Neuronal stem cell (in vitro differentiated cells): ENCODE results near the gene SLC39A11.

Experiments
- DNase-seq: peaks from one replicate; pipeline ENCODE4 v3.0.0-alpha.2; 2013; ENCODE audit warnings: low spot score
- H2AFZ ChIP-seq: one replicate; pipeline ENCODE4 v1.6.1; 2013; ENCODE audit warnings: mild to moderate bottlenecking, low read length, inconsistent platforms
- H2AK5ac ChIP-seq: 2 replicates; pipeline ENCODE4 v1.6.1; 2013; ENCODE audit warnings: low read depth, mild to moderate bottlenecking, inconsistent platforms, low read length, moderate library complexity, mixed read lengths
- H2BK120ac ChIP-seq: 2 replicates; pipeline ENCODE4 v1.6.1; 2013; ENCODE audit warnings: low read depth, mild to moderate bottlenecking, inconsistent platforms, low read length, moderate library complexity, mixed read lengths
- H2BK12ac ChIP-seq: one replicate; pipeline ENCODE4 v1.6.1; 2013; ENCODE audit warnings: low read length, inconsistent platforms
- H2BK15ac ChIP-seq: 2 replicates; pipeline ENCODE4 v1.6.1; 2013; ENCODE audit warnings: mild to moderate bottlenecking, low read length, inconsistent platforms, mixed read lengths
- H2BK5ac ChIP-seq: one replicate; pipeline ENCODE4 v1.6.1; 2013; ENCODE audit warnings: inconsistent platforms, mild to moderate bottlenecking, low read length, moderate library complexity
- H3K14ac ChIP-seq: one replicate; pipeline ENCODE4 v1.6.1; 2013; ENCODE audit warnings: low read length, inconsistent platforms
- H3K18ac ChIP-seq: 2 replicates; pipeline ENCODE4 v1.6.1; 2013; ENCODE audit warnings: low read length, inconsistent platforms
- H3K23ac ChIP-seq: 2 replicates; pipeline ENCODE4 v1.6.1; 2013; ENCODE audit warnings: low read depth, mild to moderate bottlenecking, mixed read lengths, low read length, inconsistent platforms; ENCODE audit not compliant: poor library complexity
- H3K27ac ChIP-seq: replicated peaks from 3 replicates; pipeline ENCODE4 v1.5.1; 2013; ENCODE audit warnings: low read length, inconsistent platforms
- H3K27me3 ChIP-seq, 3 experiments: 2 replicates each; pipeline ENCODE4 v1.6.1; 2013; ENCODE audit warnings: low read length in 3 of 3, mild to moderate bottlenecking in 2 of 3, inconsistent platforms in 1 of 3, low read depth in 1 of 3, mixed read lengths in 1 of 3, moderate library complexity in 1 of 3; ENCODE audit not compliant: control insufficient read depth in 3 of 3, insufficient read depth in 3 of 3
- H3K36me3 ChIP-seq, 2 donors: replicated peaks in 1 of 2; 2 replicates each; pipeline ENCODE4 v1.6.1; 2013; ENCODE audit warnings: low read length in 2 of 2; ENCODE audit not compliant: control insufficient read depth in 2 of 2, insufficient read depth in 2 of 2
- H3K4ac ChIP-seq: 2 replicates; pipeline ENCODE4 v1.6.1; 2013; ENCODE audit warnings: inconsistent platforms, mild to moderate bottlenecking, low read length, moderate library complexity
- H3K4me1 ChIP-seq, 2 donors: 1 replicate in 1 of 2; 2 replicates in 1 of 2; pipeline ENCODE4 v1.6.1; 2013; ENCODE audit warnings: low read length in 2 of 2, low read depth in 1 of 2; ENCODE audit not compliant: control insufficient read depth in 2 of 2, insufficient read depth in 1 of 2
- H3K4me2 ChIP-seq: one replicate; pipeline ENCODE4 v1.6.1; 2013; ENCODE audit warnings: mild to moderate bottlenecking, low read length, inconsistent platforms; ENCODE audit not compliant: insufficient read depth, poor library complexity, severe bottlenecking
- H3K4me3 ChIP-seq, 2 donors: 2 replicates each; pipeline ENCODE4 v1.5.1; 2013; ENCODE audit warnings: low read length in 2 of 2, mild to moderate bottlenecking in 2 of 2, inconsistent platforms in 1 of 2, moderate library complexity in 1 of 2
- H3K79me1 ChIP-seq: one replicate; pipeline ENCODE4 v1.6.1; 2013; ENCODE audit warnings: low read depth, mild to moderate bottlenecking, inconsistent platforms, low read length, moderate library complexity
- H3K9ac ChIP-seq: one replicate; pipeline ENCODE4 v1.6.1; 2013; ENCODE audit warnings: mild to moderate bottlenecking, low read depth, low read length, inconsistent platforms; ENCODE audit not compliant: poor library complexity
- H3K9me3 ChIP-seq, 2 donors: replicated peaks in 1 of 2; 2 replicates each; pipeline versions ENCODE3 to v1.6.1; 2013; ENCODE audit warnings: low read length in 2 of 2, mild to moderate bottlenecking in 2 of 2, inconsistent platforms in 1 of 2, low read depth in 1 of 2, mixed read lengths in 1 of 2, moderate library complexity in 1 of 2; ENCODE audit not compliant: control insufficient read depth in 2 of 2, insufficient read depth in 1 of 2
- H4K8ac ChIP-seq: one replicate; pipeline ENCODE4 v1.6.1; 2013; ENCODE audit warnings: low read depth, mild to moderate bottlenecking, inconsistent platforms, low read length, moderate library complexity
- H4K91ac ChIP-seq: one replicate; pipeline ENCODE4 v1.6.1; 2013; ENCODE audit warnings: low read length, low read depth, mild to moderate bottlenecking, inconsistent platforms; ENCODE audit not compliant: poor library complexity
- WGBS, 2 donors: extraction: QIAGEN DNeasy Blood & Tissue Kit; methylation state at CpG; one replicate each; pipeline ENCODE4 v1.1.7; 2013; ENCODE audit warnings: missing lambda C conversion rate in 2 of 2, mixed read lengths in 1 of 2; ENCODE audit not compliant: insufficient read length in 2 of 2, insufficient replicate concordance in 1 of 2; ENCODE audit errors: extremely low coverage in 2 of 2; 5-methylcytosine and 5-hydroxymethylcytosine counted together

Gene SLC39A11

DNA sequence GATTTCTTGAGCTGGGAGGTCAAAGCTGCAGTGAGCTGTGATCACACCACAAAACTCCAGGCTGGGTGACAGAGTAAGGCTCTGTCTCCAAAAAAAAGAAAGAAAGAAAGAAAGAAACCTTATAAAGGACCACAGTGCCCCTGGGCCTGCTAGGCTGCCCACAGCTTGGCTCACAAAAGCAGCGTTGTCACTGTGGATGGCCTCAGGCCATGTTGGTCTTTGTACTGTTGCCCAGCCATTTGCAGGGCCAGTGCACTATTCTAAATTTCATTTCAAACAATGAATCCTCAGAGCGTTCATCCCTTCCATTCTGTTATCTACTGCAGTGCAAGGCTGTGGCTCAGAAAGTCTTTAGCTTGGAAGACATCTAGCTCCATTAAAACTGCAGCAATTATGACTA is 208.4 kb downstream of the SLC39A11 start:
- no peak overlapping the region for H2BK120ac ChIP-seq
- H3K4me2 ChIP-seq, result no peak overlapping the region
- no peak overlapping the region for H4K8ac ChIP-seq
- no peak overlapping the region for H4K91ac ChIP-seq
- no peak overlapping the region for H3K9ac ChIP-seq
- H2BK5ac ChIP-seq, result no peak overlapping the region
- H3K4me1 ChIP-seq, result no peaks in the 10 kb centered on the region
- H3K27ac ChIP-seq, result no peak overlapping the region
- H3K9me3 ChIP-seq, result peaks cover 4 to 5% of the 10 kb centered on the region in 2 donors
- no peak overlapping the region for H2AK5ac ChIP-seq
- DNase-seq, result no peak
- H2BK15ac ChIP-seq, result no peak overlapping the region
- H2BK12ac ChIP-seq, result no peak overlapping the region
- H3K4me3 ChIP-seq, result no peak overlapping the region
- no peak overlapping the region for H3K14ac ChIP-seq
- no peak overlapping the region for H3K4ac ChIP-seq
- no peaks in the 10 kb centered on the region for H3K27me3 ChIP-seq
- no CpG with 5 or more reads among the region's 2 CpGs for WGBS, 2 donors
- no peak overlapping the region for H3K23ac ChIP-seq
- peak overlapping the region; percentile 68 for H3K18ac ChIP-seq
- no peaks in the 10 kb centered on the region for H3K79me1 ChIP-seq
- H2AFZ ChIP-seq, result no peak overlapping the region
- H3K36me3 ChIP-seq, result no peaks in the 10 kb centered on the region

DNA sequence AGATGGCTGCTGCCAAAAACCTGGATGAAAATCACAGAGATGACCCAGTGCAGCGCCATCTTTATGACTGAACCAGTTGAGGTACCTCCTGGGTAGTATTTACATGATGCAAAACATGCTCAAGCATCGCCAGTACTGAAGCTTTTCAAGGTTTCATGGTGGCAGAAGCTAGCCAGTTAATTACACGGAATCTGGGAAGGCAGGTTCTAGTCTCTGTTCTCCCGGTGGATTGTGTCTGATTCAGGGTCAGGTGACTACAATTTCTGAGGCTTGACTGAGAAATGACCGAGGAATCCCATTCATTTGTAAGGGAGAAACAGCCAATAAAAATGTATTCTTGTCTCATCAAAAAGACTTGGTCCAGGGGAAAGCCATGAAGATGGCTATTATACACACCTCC is 209.1 kb downstream of the SLC39A11 start:
- Histone ChIP-seq H3K4ac (no peak overlapping the region), H3K9me3 (peaks cover 4 to 5% of the 10 kb centered on the region in 2 donors), H3K23ac (no peak overlapping the region), H3K79me1 (no peaks in the 10 kb centered on the region), H3K27ac (no peak overlapping the region), H2BK12ac (no peak overlapping the region), H2BK15ac (no peak overlapping the region), H3K4me2 (no peak overlapping the region), H3K9ac (no peak overlapping the region), H4K91ac (no peak overlapping the region), H4K8ac (no peak overlapping the region), H2AFZ (no peak overlapping the region), H3K4me1 (no peaks in the 10 kb centered on the region), H3K27me3 (no peaks in the 10 kb centered on the region), H2BK120ac (no peak overlapping the region), H3K14ac (no peak overlapping the region), H3K18ac (no peak overlapping the region), H3K36me3 (no peaks in the 10 kb centered on the region), H2BK5ac (no peak overlapping the region), H2AK5ac (no peak overlapping the region), H3K4me3 (no peak overlapping the region)
- no CpG with 5 or more reads among the region's 5 CpGs for WGBS, 2 donors
- no peak for DNase-seq

DNA sequence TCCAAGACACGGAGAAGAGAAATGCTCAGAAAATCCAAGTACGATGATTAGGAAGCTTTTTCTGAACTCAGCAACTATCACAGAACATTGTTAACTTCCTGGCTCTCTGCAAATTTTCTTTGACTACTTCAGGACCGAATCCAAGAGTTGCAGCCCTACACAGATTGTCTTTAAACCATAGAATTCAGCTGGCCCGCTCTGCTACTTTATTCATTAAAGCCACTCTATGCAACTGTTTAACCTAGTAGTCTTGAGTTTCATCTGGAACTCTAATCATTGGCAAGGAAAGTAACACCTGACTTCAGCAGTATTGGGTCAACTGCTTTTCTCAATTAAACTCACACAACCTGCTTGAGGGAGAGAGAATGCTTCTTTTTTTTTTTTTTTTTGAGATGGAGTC is 210.1 kb downstream of the SLC39A11 start:
- Histone ChIP-seq H3K9me3 (peaks cover 4 to 5% of the 10 kb centered on the region in 2 donors), H2BK5ac (no peak overlapping the region), H2BK120ac (no peak overlapping the region), H2BK12ac (no peak overlapping the region), H3K4ac (no peak overlapping the region), H3K9ac (no peak overlapping the region), H3K27ac (no peak overlapping the region), H3K4me3 (no peak overlapping the region), H3K4me1 (no peaks in the 10 kb centered on the region), H3K4me2 (no peak overlapping the region), H3K23ac (no peak overlapping the region), H3K27me3 (no peaks in the 10 kb centered on the region), H4K8ac (no peak overlapping the region), H2BK15ac (no peak overlapping the region), H2AFZ (no peak overlapping the region), H3K14ac (no peak overlapping the region), H3K79me1 (no peaks in the 10 kb centered on the region), H4K91ac (no peak overlapping the region), H3K36me3 (no peaks in the 10 kb centered on the region), H3K18ac (no peak overlapping the region), H2AK5ac (no peak overlapping the region)
- WGBS, 2 donors, result no CpG with 5 or more reads among the region's 4 CpGs
- DNase-seq, result no peak

DNA sequence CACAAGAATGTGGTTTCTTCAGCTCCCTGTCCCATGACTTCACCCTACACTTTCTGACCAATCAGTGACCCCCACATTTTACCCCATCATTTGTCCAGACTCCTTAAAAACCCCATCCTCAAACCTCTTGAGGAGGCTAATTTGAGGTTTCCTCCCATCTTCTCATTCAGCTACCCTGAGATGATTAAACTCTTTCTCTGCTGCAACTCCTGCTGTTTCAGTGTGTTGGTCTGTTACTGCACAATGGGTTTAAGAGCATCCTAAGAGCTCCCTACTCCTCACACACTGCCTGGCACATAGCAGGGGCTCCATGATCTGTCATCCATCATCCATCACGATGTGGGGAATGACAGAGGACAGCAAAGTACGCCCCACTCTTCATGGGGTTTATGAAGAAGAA is 212.6 kb downstream of the SLC39A11 start:
- H2BK5ac ChIP-seq, result no peak overlapping the region
- DNase-seq, result no peak
- H4K91ac ChIP-seq, result no peak overlapping the region

More for the DNA sequence above, 212.6 kb downstream of the SLC39A11 start:
- H2AK5ac ChIP-seq, result no peak overlapping the region
- no peak overlapping the region for H3K9ac ChIP-seq
- H3K14ac ChIP-seq, result no peak overlapping the region
- H3K4ac ChIP-seq, result no peak overlapping the region
- H3K27me3 ChIP-seq, result no peaks in the 10 kb centered on the region
- no peak overlapping the region for H2AFZ ChIP-seq
- WGBS, 2 donors, result no CpG with 5 or more reads among the region's 2 CpGs
- H3K4me1 ChIP-seq, result no peaks in the 10 kb centered on the region
- no peak overlapping the region for H3K4me2 ChIP-seq
- no peak overlapping the region for H3K23ac ChIP-seq
- H2BK15ac ChIP-seq, result no peak overlapping the region
- H2BK12ac ChIP-seq, result no peak overlapping the region
- H3K27ac ChIP-seq, result no peak overlapping the region
- H3K4me3 ChIP-seq, result no peak overlapping the region
- H2BK120ac ChIP-seq, result no peak overlapping the region
- no peak overlapping the region for H3K18ac ChIP-seq
- peaks cover 4 to 5% of the 10 kb centered on the region in 2 donors for H3K9me3 ChIP-seq
- H4K8ac ChIP-seq, result no peak overlapping the region
- H3K79me1 ChIP-seq, result no peaks in the 10 kb centered on the region
- no peaks in the 10 kb centered on the region for H3K36me3 ChIP-seq
